ENCODE measurements around the gene ROR1. TPM values are rescaled to one million over a fixed set of nuclear protein-coding genes. Genes with fewer than 3 reads are reported as not detected.
"Not testable (repeated sequence)": the region's sequence is repeated elsewhere in the genome, so short reads cannot be mapped to it uniquely, and the experiment has no call there.

Gene ROR1
- total and polyA plus RNA-seq, 2 donors (not counting 1 experiment from before 2014, with no cell fraction given), result 14.5 to 16.5 TPM

DNA sequence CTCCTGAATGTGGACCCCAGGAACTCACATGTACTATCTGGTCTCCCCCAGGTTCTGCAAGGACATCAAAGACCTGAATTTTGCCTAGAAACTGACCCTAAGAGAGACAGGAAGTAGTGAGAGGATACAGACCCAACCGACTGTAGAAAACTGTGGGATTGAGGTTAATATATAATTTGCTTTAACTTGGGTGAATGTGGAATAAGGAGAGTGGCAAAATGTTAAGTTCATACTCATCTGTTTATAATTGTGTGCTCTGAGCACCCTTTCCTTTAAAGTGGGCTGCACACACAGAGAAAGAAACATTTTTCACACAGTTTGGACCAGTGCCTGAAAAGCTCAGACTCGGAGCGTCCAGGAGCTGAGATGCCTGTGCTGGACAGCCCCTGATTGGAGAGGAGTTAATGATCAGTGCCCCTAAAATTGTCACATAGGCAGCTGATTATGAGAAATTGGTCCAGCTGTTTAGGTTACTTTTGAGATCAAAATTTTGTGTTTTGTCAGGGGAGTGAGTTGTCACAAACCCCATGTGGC is 37.2 kb downstream of the ROR1 start:
- Histone ChIP-seq H3K4me1 (ENCODE audit: control insufficient read depth, extremely low read depth, insufficient read depth, low read length) (no peaks in the 10 kb centered on the region), H3K27ac (ENCODE audit: insufficient read depth, low read length) (no peak overlapping the region), H3K4me2 (ENCODE audit: extremely low read depth, insufficient read depth, low read length) (no peak overlapping the region), H3K9me3 (ENCODE audit: control insufficient read depth, insufficient read depth, low read depth, low read length) (no peaks in the 10 kb centered on the region), H4K20me1 (ENCODE audit: control insufficient read depth, extremely low read depth, insufficient read depth, low read length) (no peaks in the 10 kb centered on the region), H3K4me3 (replicated peaks in 1 of 4; ENCODE audit: control extremely low read depth in 1 of 4, insufficient read depth in 1 of 4, low read depth in 3 of 4, low read length in 4 of 4) (no peak overlapping the region), H2AFZ (ENCODE audit: low read length) (no peak overlapping the region), H3K9ac (ENCODE audit: insufficient read depth, low read length) (no peak overlapping the region), H3K27me3 (ENCODE audit: control insufficient read depth, insufficient read depth, low read length) (no peaks in the 10 kb centered on the region), H3K79me2 (ENCODE audit: control insufficient read depth, insufficient read depth, low read length) (no peaks in the 10 kb centered on the region), H3K36me3 (ENCODE audit: control insufficient read depth, insufficient read depth, low read length) (no peaks in the 10 kb centered on the region)
- no peak for TF ChIP-seq EZH2 (IDR thresholded peaks at IDR 0.05; ENCODE audit: low read length, missing control alignments)
- TF ChIP-seq CTCF (conservative IDR thresholded peaks at IDR 0.05 in 1 of 2, IDR thresholded peaks at IDR 0.05 in 1 of 2; ENCODE audit: low read depth in 1 of 2, low read length in 2 of 2), result no peak
- no peak for DNase-seq (ENCODE audit: low read depth in 2 of 2)

DNA sequence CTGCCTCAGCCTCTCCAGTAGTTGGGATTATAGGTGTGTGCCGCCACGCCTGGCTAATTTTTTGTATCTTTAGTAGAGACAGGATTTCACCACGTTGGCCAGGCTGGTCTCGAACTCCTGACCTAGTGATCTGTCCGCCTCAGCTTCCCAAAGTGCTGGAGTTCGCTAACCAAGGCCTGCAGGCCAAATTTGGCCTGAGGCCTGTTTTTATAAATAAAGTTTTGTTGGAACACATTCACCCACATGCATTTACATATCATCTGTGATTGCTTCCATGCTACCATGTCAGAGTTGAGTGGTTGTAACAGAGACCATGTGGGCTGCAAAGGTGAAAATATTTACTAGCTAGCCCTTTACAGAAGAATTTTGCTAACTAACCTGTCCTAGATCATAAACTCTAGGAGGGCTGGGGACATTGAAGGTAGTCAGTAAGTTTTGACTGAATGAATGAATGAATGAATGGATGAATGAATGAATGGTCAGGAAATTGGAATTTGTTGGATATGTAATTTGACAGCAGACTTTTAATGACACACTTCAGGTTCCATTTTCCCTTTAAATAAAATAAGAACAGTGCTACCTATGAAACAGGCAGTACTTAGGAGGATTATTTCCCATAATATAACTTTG is 38.4 kb downstream of the ROR1 start:
- no peak overlapping the region for H2AFZ ChIP-seq (ENCODE audit: low read length)
- no peaks in the 10 kb centered on the region for H3K27me3 ChIP-seq (ENCODE audit: control insufficient read depth, insufficient read depth, low read length)
- H3K4me1 ChIP-seq (ENCODE audit: control insufficient read depth, extremely low read depth, insufficient read depth, low read length), result no peaks in the 10 kb centered on the region
- H3K4me2 ChIP-seq (ENCODE audit: extremely low read depth, insufficient read depth, low read length), result no peak overlapping the region
- H3K4me3 ChIP-seq (replicated peaks in 1 of 4; ENCODE audit: control extremely low read depth in 1 of 4, insufficient read depth in 1 of 4, low read depth in 3 of 4, low read length in 4 of 4), result no peak overlapping the region
- H3K27ac ChIP-seq (ENCODE audit: insufficient read depth, low read length), result no peak overlapping the region
- H3K36me3 ChIP-seq (ENCODE audit: control insufficient read depth, insufficient read depth, low read length), result no peaks in the 10 kb centered on the region
- DNase-seq (ENCODE audit: low read depth in 2 of 2), result no peak
- TF ChIP-seq EZH2 (IDR thresholded peaks at IDR 0.05; ENCODE audit: low read length, missing control alignments) (no peak), CTCF (conservative IDR thresholded peaks at IDR 0.05 in 1 of 2, IDR thresholded peaks at IDR 0.05 in 1 of 2; ENCODE audit: low read depth in 1 of 2, low read length in 2 of 2) (no peak)
- no peaks in the 10 kb centered on the region for H3K9me3 ChIP-seq (ENCODE audit: control insufficient read depth, insufficient read depth, low read depth, low read length)
- no peak overlapping the region for H3K9ac ChIP-seq (ENCODE audit: insufficient read depth, low read length)
- no peaks in the 10 kb centered on the region for H4K20me1 ChIP-seq (ENCODE audit: control insufficient read depth, extremely low read depth, insufficient read depth, low read length)
- no peaks in the 10 kb centered on the region for H3K79me2 ChIP-seq (ENCODE audit: control insufficient read depth, insufficient read depth, low read length)

- TF ChIP-seq EZH2 (IDR thresholded peaks at IDR 0.05; ENCODE audit: low read length, missing control alignments) (no peak), CTCF (conservative IDR thresholded peaks at IDR 0.05 in 1 of 2, IDR thresholded peaks at IDR 0.05 in 1 of 2; ENCODE audit: low read depth in 1 of 2, low read length in 2 of 2) (no peak)
- no peak overlapping the region for H3K4me2 ChIP-seq (ENCODE audit: extremely low read depth, insufficient read depth, low read length)
- H3K4me1 ChIP-seq (ENCODE audit: control insufficient read depth, extremely low read depth, insufficient read depth, low read length), result no peaks in the 10 kb centered on the region
- H3K9me3 ChIP-seq (ENCODE audit: control insufficient read depth, insufficient read depth, low read depth, low read length), result no peaks in the 10 kb centered on the region
- H3K36me3 ChIP-seq (ENCODE audit: control insufficient read depth, insufficient read depth, low read length), result no peaks in the 10 kb centered on the region
- no peaks in the 10 kb centered on the region for H3K79me2 ChIP-seq (ENCODE audit: control insufficient read depth, insufficient read depth, low read length)
- H3K4me3 ChIP-seq (replicated peaks in 1 of 4; ENCODE audit: control extremely low read depth in 1 of 4, insufficient read depth in 1 of 4, low read depth in 3 of 4, low read length in 4 of 4), result no peak overlapping the region
- H3K27me3 ChIP-seq (ENCODE audit: control insufficient read depth, insufficient read depth, low read length), result no peaks in the 10 kb centered on the region
- DNase-seq (ENCODE audit: low read depth in 2 of 2), result peak; percentile 64 to 80
- H3K9ac ChIP-seq (ENCODE audit: insufficient read depth, low read length), result no peak overlapping the region
- H4K20me1 ChIP-seq (ENCODE audit: control insufficient read depth, extremely low read depth, insufficient read depth, low read length), result no peaks in the 10 kb centered on the region
- H3K27ac ChIP-seq (ENCODE audit: insufficient read depth, low read length), result no peak overlapping the region
- H2AFZ ChIP-seq (ENCODE audit: low read length), result no peak overlapping the region
These were observed 40.0 kb downstream of the ROR1 start for GRCh38 chr1:63813829-63814277.

GRCh38 chr1:63816217-63816815 is 42.5 kb downstream of the ROR1 start:
- not testable (repeated sequence) for H3K27ac ChIP-seq (ENCODE audit: insufficient read depth, low read length); H3K9me3 ChIP-seq (ENCODE audit: control insufficient read depth, insufficient read depth, low read depth, low read length); H4K20me1 ChIP-seq (ENCODE audit: control insufficient read depth, extremely low read depth, insufficient read depth, low read length); H3K27me3 ChIP-seq (ENCODE audit: control insufficient read depth, insufficient read depth, low read length); H3K9ac ChIP-seq (ENCODE audit: insufficient read depth, low read length); DNase-seq (ENCODE audit: low read depth in 2 of 2); H3K4me1 ChIP-seq (ENCODE audit: control insufficient read depth, extremely low read depth, insufficient read depth, low read length); H2AFZ ChIP-seq (ENCODE audit: low read length); H3K4me2 ChIP-seq (ENCODE audit: extremely low read depth, insufficient read depth, low read length); H3K79me2 ChIP-seq (ENCODE audit: control insufficient read depth, insufficient read depth, low read length); H3K36me3 ChIP-seq (ENCODE audit: control insufficient read depth, insufficient read depth, low read length); H3K4me3 ChIP-seq (replicated peaks in 1 of 4; ENCODE audit: control extremely low read depth in 1 of 4, insufficient read depth in 1 of 4, low read depth in 3 of 4, low read length in 4 of 4)
